Panc1 (cell line): ENCODE measurements around the gene PANX3. TPM values are rescaled to one million over a fixed set of nuclear protein-coding genes. Genes with fewer than 3 reads are reported as not detected.

ENCODE experiments used
- ATAC-seq: fragments of 200-7000 bp; cut with Tn5 transposase; 2 replicates; pipeline ENCODE4 v1.9.1; 2020; ENCODE audit warnings: mild to moderate bottlenecking, moderate library complexity
- BruUV-seq: library from RNA; stranded (reverse); fragments of 400-500 nt; replicated peaks from 2 replicates; lab custom pipeline; 2021; lab: Mats Ljungman, UMichigan
- CTCF ChIA-PET: fragments of 300-600 bp; sonication (Branson Sonifier 250); formaldehyde crosslinking; loops from one replicate; lab custom pipeline; 2022; ENCODE audit warnings: antibody characterized with exemption; lab: Charles Lee
- POLR2A ChIA-PET: fragments of 300-600 bp; sonication (Branson Sonifier 250); formaldehyde crosslinking; loops from one replicate; lab custom pipeline; 2022; ENCODE audit warnings: antibody characterized with exemption; lab: Charles Lee
- DNase-seq: peaks from one replicate; pipeline ENCODE4 v3.0.0-alpha.2; 2010; ENCODE audit warnings: low read depth, low spot score
- H3K27ac ChIP-seq: 2 replicates; pipeline ENCODE4 v1.5.1; 2011; ENCODE audit warnings: mild to moderate bottlenecking, low read length, inconsistent platforms
- H3K27me3 ChIP-seq: fragments of 200-500 bp; sonication (Bioruptor generic); 2 replicates; pipeline ENCODE4 v1.6.0; 2014; ENCODE audit warnings: low read length, inconsistent platforms; ENCODE audit not compliant: control insufficient read depth, insufficient read depth
- H3K36me3 ChIP-seq: fragments of 200-500 bp; sonication (Bioruptor generic); 2 replicates; pipeline ENCODE4 v1.5.1; 2014; ENCODE audit warnings: inconsistent platforms, mild to moderate bottlenecking, low read length, moderate library complexity; ENCODE audit not compliant: control insufficient read depth, insufficient read depth
- H3K4me1 ChIP-seq: 2 replicates; pipeline ENCODE4 v1.5.1; 2011; ENCODE audit warnings: inconsistent platforms, mild to moderate bottlenecking, low read length, moderate library complexity; ENCODE audit not compliant: control insufficient read depth, insufficient read depth
- H3K4me3 ChIP-seq, 2 experiments: 2 replicates each; pipeline ENCODE4 v1.5.1; 2011 to 2012; ENCODE audit warnings: low read depth in 2 of 2, low read length in 2 of 2, mild to moderate bottlenecking in 2 of 2, inconsistent platforms in 1 of 2, moderate library complexity in 1 of 2
- H3K9me3 ChIP-seq: fragments of 200-500 bp; sonication (Bioruptor generic); 2 replicates; pipeline ENCODE4 v1.5.1; 2014; ENCODE audit warnings: low read depth, mild to moderate bottlenecking, inconsistent platforms, low read length, moderate library complexity; ENCODE audit not compliant: control insufficient read depth, insufficient read depth
- CTCF ChIP-seq: fragments of 450-650 bp; IDR thresholded peaks from 2 replicates; pipeline ENCODE4 v1.5.1; 2017; ENCODE audit warnings: mild to moderate bottlenecking
- POLR2AphosphoS5 ChIP-seq: IDR thresholded peaks from 2 replicates; pipeline ENCODE4 v1.6.1; 2012; ENCODE audit warnings: mild to moderate bottlenecking, low read depth, low read length, moderate library complexity
- REST ChIP-seq, 2 experiments: IDR thresholded peaks; 2 replicates each; pipeline ENCODE4 v1.6.1; 2011 to 2012; ENCODE audit warnings: low read depth in 2 of 2, control low read depth in 1 of 2, low read length in 1 of 2, mild to moderate bottlenecking in 1 of 2, moderate library complexity in 1 of 2; ENCODE audit not compliant: insufficient read depth in 1 of 2
- SIN3A ChIP-seq: IDR thresholded peaks from 2 replicates; pipeline ENCODE4 v1.6.1; 2012; ENCODE audit warnings: low read depth, mild to moderate bottlenecking, low read length, moderate library complexity, borderline replicate concordance; ENCODE audit not compliant: insufficient read depth
- TCF7L2 ChIP-seq: IDR thresholded peaks from 2 replicates; pipeline ENCODE4 v1.6.1; 2011; ENCODE audit warnings: mild to moderate bottlenecking, low read depth, low read length, inconsistent platforms
- in situ Hi-C: cut with HindIII; loops from 2 replicates; pipeline ENCODE4 v1.10.0; 2016; ENCODE audit warnings: low sequenced_read_pairs, low pct_unique_long_range_greater_than_20kb
- intact Hi-C: fragments of 100-400 bp; cut with micrococcal nuclease; formaldehyde crosslinking; loops from one replicate; pipeline ENCODE4 v1.10.0; 2022; ENCODE audit not compliant: unreplicated experiment
- total RNA-seq: library from RNA; stranded (reverse); gene quantifications from one replicate; pipeline ENCODE4 v1.2.1, GENCODE V29; 2021; ENCODE audit not compliant: unreplicated experiment

PANX3 gene
- total RNA-seq, 1 experiment from 2014 or later: not detected

GRCh38 chr11:124605719-124606118, 5.5 kb upstream of the PANX3 start:
- Histone ChIP-seq H3K9me3 (no peaks in the 10 kb centered on the region), H3K4me1 (no peaks in the 10 kb centered on the region), H3K4me3 (no peak overlapping the region), H3K36me3 (no peaks in the 10 kb centered on the region), H3K27me3 (no peaks in the 10 kb centered on the region), H3K27ac (no peak overlapping the region)
- TF ChIP-seq CTCF (no peak), SIN3A (no peak), REST (IDR thresholded peaks at IDR 0.05; ENCODE audit: insufficient read depth in 1 of 2, low read depth in 2 of 2, low read length in 1 of 2) (no peak), TCF7L2 (no peak)
- in situ Hi-C loops (no loop called here), intact Hi-C loops (no loop called here)
- ATAC-seq (no peak), DNase-seq (no peak)
- POLR2A ChIA-PET: no interaction called here
- CTCF ChIA-PET: no interaction called here
- no TSS peak for BruUV-seq

GRCh38 chr11:124608147-124608546, 3.1 kb upstream of the PANX3 start:
- in situ Hi-C loops (no loop called here), intact Hi-C loops (no loop called here)
- Histone ChIP-seq H3K27me3 (no peaks in the 10 kb centered on the region), H3K36me3 (no peaks in the 10 kb centered on the region), H3K9me3 (no peaks in the 10 kb centered on the region), H3K4me3 (no peak overlapping the region), H3K27ac (no peak overlapping the region), H3K4me1 (no peaks in the 10 kb centered on the region)
- BruUV-seq: no TSS peak
- ATAC-seq: no peak
- CTCF ChIA-PET: interaction anchor here (0.6 kb wide), 1 partner anchor 10 kb away, joined by 8 read pairs; no protein-coding TSS in a partner anchor
- DNase-seq: no peak
- TF ChIP-seq REST (IDR thresholded peaks at IDR 0.05; ENCODE audit: insufficient read depth in 1 of 2, low read depth in 2 of 2, low read length in 1 of 2): no peak
- TF ChIP-seq TCF7L2: no peak
- TF ChIP-seq POLR2AphosphoS5: no peak
- no peak for TF ChIP-seq CTCF
- no peak for TF ChIP-seq SIN3A
- POLR2A ChIA-PET: no interaction called here
